ES-I3 (cell line): ENCODE results near the gene ASXL3.

Experiments used
- H3K36me3 ChIP-seq: 2 replicates; pipeline ENCODE4 v1.6.1; 2013; ENCODE audit warnings: mild to moderate bottlenecking, low read length, control low read depth, moderate library complexity; ENCODE audit not compliant: insufficient read depth
- H3K4me1 ChIP-seq: 2 replicates; pipeline ENCODE4 v1.6.1; 2013; ENCODE audit warnings: mild to moderate bottlenecking, control low read depth, low read length; ENCODE audit not compliant: insufficient read depth
- H3K9ac ChIP-seq: 2 replicates; pipeline ENCODE4 v1.6.1; 2013; ENCODE audit warnings: low read depth, mild to moderate bottlenecking, low read length, moderate library complexity
- H3K9me3 ChIP-seq: 2 replicates; pipeline ENCODE4 v1.6.1; 2013; ENCODE audit warnings: mild to moderate bottlenecking, low read length, moderate library complexity; ENCODE audit not compliant: control insufficient read depth, insufficient read depth

The ASXL3 gene

GRCh38 chr18:33744032-33744697, 166.1 kb downstream of the ASXL3 start:
- H3K9me3 ChIP-seq, result no peaks in the 10 kb centered on the region
- no peak overlapping the region for H3K9ac ChIP-seq
- no peaks in the 10 kb centered on the region for H3K4me1 ChIP-seq
- no peaks in the 10 kb centered on the region for H3K36me3 ChIP-seq

GRCh38 chr18:33745151-33745795, 167.3 kb downstream of the ASXL3 start:
- Histone ChIP-seq H3K4me1 (no peaks in the 10 kb centered on the region), H3K36me3 (no peaks in the 10 kb centered on the region)

GRCh38 chr18:33745871-33746545, 168.0 kb downstream of the ASXL3 start:
- no peaks in the 10 kb centered on the region for H3K4me1 ChIP-seq
- H3K36me3 ChIP-seq, result no peaks in the 10 kb centered on the region
- H3K9me3 ChIP-seq, result no peaks in the 10 kb centered on the region
- no peak overlapping the region for H3K9ac ChIP-seq

More at GRCh38 chr18:33745151-33745795, 167.3 kb downstream of the ASXL3 start:
- Histone ChIP-seq H3K9me3 (no peaks in the 10 kb centered on the region), H3K9ac (no peak overlapping the region)

GRCh38 chr18:33749834-33750233, 171.8 kb downstream of the ASXL3 start:
- H3K9ac ChIP-seq, result no peak overlapping the region
- H3K9me3 ChIP-seq, result no peaks in the 10 kb centered on the region
- H3K4me1 ChIP-seq, result no peaks in the 10 kb centered on the region
- H3K36me3 ChIP-seq, result no peaks in the 10 kb centered on the region

- Histone ChIP-seq H3K9me3 (no peaks in the 10 kb centered on the region), H3K9ac (no peak overlapping the region), H3K36me3 (no peaks in the 10 kb centered on the region), H3K4me1 (no peaks in the 10 kb centered on the region)
Measured at GRCh38 chr18:33750366-33750765, 172.3 kb downstream of the ASXL3 start.

- Histone ChIP-seq H3K4me1 (no peaks in the 10 kb centered on the region), H3K9ac (no peak overlapping the region), H3K9me3 (no peaks in the 10 kb centered on the region), H3K36me3 (no peaks in the 10 kb centered on the region)
Measured at GRCh38 chr18:33751613-33752221, 173.7 kb downstream of the ASXL3 start.

GRCh38 chr18:33755391-33755790, 177.4 kb downstream of the ASXL3 start:
- Histone ChIP-seq H3K36me3 (no peaks in the 10 kb centered on the region), H3K9ac (no peak overlapping the region), H3K4me1 (no peaks in the 10 kb centered on the region), H3K9me3 (no peaks in the 10 kb centered on the region)

- H3K9me3 ChIP-seq, result no peaks in the 10 kb centered on the region
- no peak overlapping the region for H3K9ac ChIP-seq
- no peaks in the 10 kb centered on the region for H3K36me3 ChIP-seq
- H3K4me1 ChIP-seq, result no peaks in the 10 kb centered on the region
Measured at GRCh38 chr18:33755931-33756560, 178.0 kb downstream of the ASXL3 start.

GRCh38 chr18:33757037-33757436, 179.0 kb downstream of the ASXL3 start:
- Histone ChIP-seq H3K9ac (no peak overlapping the region), H3K36me3 (no peaks in the 10 kb centered on the region), H3K4me1 (no peaks in the 10 kb centered on the region), H3K9me3 (no peaks in the 10 kb centered on the region)

- Histone ChIP-seq H3K4me1 (no peaks in the 10 kb centered on the region), H3K9ac (no peak overlapping the region), H3K36me3 (no peaks in the 10 kb centered on the region), H3K9me3 (no peaks in the 10 kb centered on the region)
Measured at GRCh38 chr18:33761363-33761762, 183.3 kb downstream of the ASXL3 start.

- no peaks in the 10 kb centered on the region for H3K9me3 ChIP-seq
- no peaks in the 10 kb centered on the region for H3K4me1 ChIP-seq
- no peaks in the 10 kb centered on the region for H3K36me3 ChIP-seq
- no peak overlapping the region for H3K9ac ChIP-seq
Measured at GRCh38 chr18:33781429-33781828, 203.4 kb downstream of the ASXL3 start.
